Stimulated activated CD8-positive, alpha-beta memory T cell treated with anti-CD3 and anti-CD28 coated beads, Interleukin-4, amount 100 ng/mL, for 4 hours (primary cell): ENCODE measurements around the gene ATG13.
A peak's percentile ranks its signal among the peaks of the same experiment; 100 is the strongest.
"Not testable (repeated sequence)": the region's sequence is repeated elsewhere in the genome, so short reads cannot be mapped to it uniquely, and the experiment has no call there.

ENCODE experiments used
- DNase-seq, 2 donors: peaks; one replicate each; pipeline ENCODE4 v3.0.0-alpha.2; 2020; ENCODE audit warnings: low read depth in 2 of 2, low spot score in 1 of 2

Gene ATG13

GRCh38 chr11:46617134-46617971 is at the start of gene ATG13, which contains the start of gene HARBI1:
Gene ATG13, plus strand, starts transcription at chr11:46617553. Its CDS starts 26,739 bp downstream, at chr11:46644292.
Gene HARBI1, minus strand, starts transcription at chr11:46617227. Its CDS starts 990 bp downstream, at chr11:46616237.
- peak; percentile 83 to 87 for DNase-seq

DNA sequence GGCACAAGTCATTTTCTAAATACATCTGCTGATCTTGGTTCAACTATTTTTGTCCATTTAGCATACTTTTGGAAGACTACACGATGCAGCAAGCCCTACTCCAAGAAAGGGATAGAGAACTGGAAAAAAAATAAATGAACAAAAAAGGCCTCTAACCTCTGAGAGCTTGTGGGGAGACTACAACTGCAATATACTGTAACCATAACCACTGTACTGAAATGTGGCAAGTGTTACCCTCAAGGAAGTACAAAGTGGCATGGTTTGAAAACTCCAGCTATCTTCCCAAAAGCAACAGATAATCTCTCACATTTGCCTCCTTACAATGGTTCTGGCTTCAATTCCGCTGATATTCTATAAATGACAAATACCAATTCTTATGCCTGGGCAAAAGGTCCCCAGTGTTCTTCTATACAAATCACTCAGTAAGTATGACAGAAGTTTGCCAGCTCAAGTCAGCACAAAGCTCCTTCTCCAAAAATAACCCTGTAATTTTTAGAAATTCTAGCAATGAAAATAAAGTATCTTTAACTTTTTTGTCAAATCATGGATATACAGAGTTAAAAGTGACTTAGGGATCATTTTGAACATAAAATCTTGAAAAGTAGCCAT is 46.5 kb upstream of the ATG13 start:
- DNase-seq = no peak

GRCh38 chr11:46574656-46575055 is 42.7 kb upstream of the ATG13 start:
- DNase-seq = no peak

DNA sequence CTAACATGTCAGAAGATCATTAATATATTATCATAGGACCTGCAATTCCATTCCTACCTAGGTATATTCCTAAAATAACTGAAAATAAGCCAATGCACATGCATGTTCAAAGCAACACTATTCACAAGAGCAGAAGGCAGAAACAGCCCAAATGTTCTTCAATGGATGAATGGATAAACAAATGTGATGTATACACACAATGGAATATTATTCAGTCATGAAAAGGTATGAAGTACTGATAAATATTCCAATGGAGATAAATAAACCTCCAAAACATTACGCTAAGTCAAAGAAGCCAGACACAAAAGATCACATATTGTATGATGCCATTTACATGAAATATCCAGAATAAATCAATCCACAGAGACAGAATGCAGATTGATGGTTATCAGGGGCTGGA is 40.3 kb upstream of the ATG13 start:
- no peak for DNase-seq

- no peak for DNase-seq
Measured at GRCh38 chr11:46582588-46582987, 34.8 kb upstream of the ATG13 start.

DNA sequence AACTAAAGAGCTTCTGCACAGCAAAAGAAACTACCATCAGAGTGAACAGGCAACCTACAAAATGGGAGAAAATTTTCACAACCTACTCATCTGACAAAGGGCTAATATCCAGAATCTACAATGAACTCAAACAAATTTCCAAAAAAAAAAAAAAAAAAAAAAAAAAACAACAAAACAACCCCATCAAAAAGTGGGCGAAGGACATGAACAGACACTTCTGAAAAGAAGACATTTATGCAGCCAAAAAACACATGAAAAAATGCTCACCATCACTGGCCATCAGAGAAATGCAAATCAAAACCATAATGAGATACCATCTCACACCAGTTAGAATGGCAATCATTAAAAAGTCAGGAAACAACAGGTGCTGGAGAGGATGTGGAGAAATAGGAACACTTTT is 33.8 kb upstream of the ATG13 start:
- DNase-seq = not testable (repeated sequence)

DNA sequence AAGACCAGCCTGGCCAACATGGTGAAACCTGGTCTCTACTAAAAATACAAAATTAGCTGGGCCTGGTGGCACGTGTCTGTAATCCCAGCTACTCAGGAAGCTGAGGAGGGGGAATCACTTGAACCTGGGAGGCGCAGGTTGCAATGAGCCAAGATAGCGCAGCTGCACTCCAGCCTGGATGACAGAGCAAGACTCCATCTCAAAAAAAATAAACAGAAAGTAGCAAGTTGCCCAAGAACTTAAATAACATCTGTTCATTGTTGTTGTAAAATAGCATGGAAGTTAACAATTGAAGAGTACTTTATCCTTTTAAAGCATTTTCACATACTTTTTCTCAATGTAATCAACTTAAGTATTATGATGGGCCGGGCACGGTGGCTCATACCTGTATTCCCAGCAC is 29.2 kb upstream of the ATG13 start:
- no peak for DNase-seq

- no peak for DNase-seq
Measured at GRCh38 chr11:46588915-46589314, 28.4 kb upstream of the ATG13 start.

- DNase-seq = no peak
Measured at GRCh38 chr11:46590740-46591605, 26.4 kb upstream of the ATG13 start.

- peak; percentile 54 to 60 for DNase-seq
Measured at GRCh38 chr11:46593550-46594373, 23.6 kb upstream of the ATG13 start, which contains the start of gene AMBRA1. Gene AMBRA1, minus strand, starts transcription at chr11:46594023. Its CDS starts 45,643 bp downstream, at chr11:46548380.

DNA sequence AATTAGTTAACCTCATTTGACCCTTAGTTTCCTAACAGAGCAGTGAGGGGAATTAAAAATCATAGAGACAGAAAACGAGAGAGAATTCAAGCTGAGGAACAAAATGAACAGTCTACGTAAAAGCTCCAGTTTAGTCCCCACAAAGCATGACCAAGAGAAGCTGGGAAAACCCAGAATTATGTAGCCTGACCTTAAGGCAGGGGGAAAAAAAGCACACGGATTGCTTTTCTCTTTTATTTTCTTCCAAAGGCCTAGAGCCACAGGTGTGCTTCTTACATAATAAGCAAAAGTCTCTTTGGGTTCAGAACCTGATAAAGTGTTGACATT is 23.0 kb upstream of the ATG13 start:
- DNase-seq = no peak

GRCh38 chr11:46594785-46595184 is 22.6 kb upstream of the ATG13 start:
- no peak for DNase-seq

- DNase-seq = no peak
Measured at GRCh38 chr11:46597155-46597554, 20.2 kb upstream of the ATG13 start.

DNA sequence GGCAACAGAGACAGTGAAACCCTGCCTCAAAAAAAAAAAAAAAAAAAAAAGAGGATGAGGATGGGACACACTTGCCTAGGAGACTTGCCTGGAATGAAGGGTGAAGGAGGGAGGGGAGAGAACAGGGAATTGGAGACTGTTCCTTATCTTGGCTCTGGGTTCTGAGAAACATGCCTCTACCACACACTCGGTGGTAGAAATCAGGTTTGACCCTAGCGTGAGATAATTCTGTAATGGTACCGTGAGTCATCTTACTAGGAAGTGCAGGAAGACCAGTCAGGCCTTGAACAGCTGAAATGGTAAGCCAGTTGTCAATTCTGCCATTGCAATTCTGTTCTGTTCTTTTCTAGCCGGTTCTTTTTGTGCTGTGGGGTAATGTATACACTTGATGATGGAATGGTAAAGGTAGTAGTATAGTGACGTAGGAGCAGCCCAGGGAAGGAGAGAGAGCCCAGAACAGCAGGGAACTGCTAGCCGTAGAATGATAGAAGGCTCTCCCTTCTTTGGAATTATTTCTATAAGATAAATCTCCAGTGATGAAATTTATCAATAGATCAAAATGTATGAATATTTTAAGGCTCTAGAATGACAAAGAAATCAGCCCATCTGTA is 19.6 kb upstream of the ATG13 start:
- DNase-seq = no peak

GRCh38 chr11:46599340-46600193 is 17.8 kb upstream of the ATG13 start:
- DNase-seq = no peak

GRCh38 chr11:46600194-46600960 is 17.0 kb upstream of the ATG13 start:
- no peak for DNase-seq

DNA sequence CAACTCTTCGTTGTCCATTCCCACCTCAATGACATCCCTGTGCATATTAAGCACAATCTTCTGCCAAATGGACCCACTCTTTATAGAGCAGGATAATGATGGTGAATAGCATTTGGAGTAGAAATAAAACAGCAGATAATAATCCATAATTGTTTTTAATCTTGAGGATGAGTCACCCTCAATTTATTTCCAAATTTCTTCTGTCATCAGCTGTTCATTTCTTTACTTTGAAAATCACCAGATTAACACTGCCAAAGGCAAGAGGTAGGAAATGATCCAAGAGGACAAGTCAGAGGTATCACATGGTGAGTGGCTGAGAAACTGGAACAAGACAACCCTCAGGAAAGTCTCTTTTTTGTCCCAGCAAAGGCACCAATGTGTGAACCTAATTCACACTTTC is 16.2 kb upstream of the ATG13 start:
- no peak for DNase-seq

- no peak for DNase-seq
Measured at GRCh38 chr11:46603704-46604308, 13.5 kb upstream of the ATG13 start.
